Thymus (tissue), 2 donors: Measurements from ENCODE around the gene TMX1. TPM values are rescaled to one million over a fixed set of nuclear protein-coding genes. Genes with fewer than 3 reads are reported as not detected.

ENCODE experiments used
- polyA plus RNA-seq: library from polyadenylated mRNA; stranded (reverse); fragments of 200-250 nt; gene quantifications from one replicate; pipeline ENCODE4 v1.2.3, GENCODE V29; 2013
- total RNA-seq: library from RNA; stranded (reverse); fragments of 120-200 nt; gene quantifications from one replicate; pipeline ENCODE4 v1.2.4, GENCODE V29; 2013
- donor health status: healthy.

Gene TMX1
- total and polyA plus RNA-seq, 2 donors, result 14.1 to 43.2 TPM

Other genes with a start within 250 kb of the TMX1 start
- 0.71 TPM for gene TRIM9, start 145.1 kb upstream of the TMX1 start, total RNA-seq
- 1.8 TPM for gene TRIM9, start 145.1 kb upstream of the TMX1 start, polyA plus RNA-seq